ENCODE measurements around the gene ACOX2.

Gene ACOX2

GRCh38 chr3:58526515-58526957 is 10.5 kb downstream of the ACOX2 start:
- H3K4me1 ChIP-seq (ENCODE audit: low read length), result no peaks in the 10 kb centered on the region
- TF ChIP-seq EZH2phosphoT487 (IDR thresholded peaks at IDR 0.05; ENCODE audit: low read depth), result no peak
- no peak for TF ChIP-seq CTCF (IDR thresholded peaks at IDR 0.05; ENCODE audit: low read depth, low read length)
- H3K27me3 ChIP-seq (ENCODE audit: low read depth, low read length), result no peaks in the 10 kb centered on the region
- H3K36me3 ChIP-seq (replicated peaks; ENCODE audit: low read depth, low read length), result no peaks in the 10 kb centered on the region
- no peak overlapping the region for H2AFZ ChIP-seq (ENCODE audit: low read depth, low read length)
- H3K4me3 ChIP-seq (ENCODE audit: low read length), result no peak overlapping the region
- no peaks in the 10 kb centered on the region for H3K9me3 ChIP-seq (ENCODE audit: insufficient read depth, low read length)
- no peak overlapping the region for H3K4me2 ChIP-seq (ENCODE audit: low read length)
- H3K9ac ChIP-seq (ENCODE audit: low read length), result no peak overlapping the region
- no peak overlapping the region for H3K27ac ChIP-seq (ENCODE audit: low read length)
- H3K79me2 ChIP-seq (ENCODE audit: low read length), result no peaks in the 10 kb centered on the region
- H4K20me1 ChIP-seq (ENCODE audit: insufficient read depth, low read length), result no peaks in the 10 kb centered on the region

- H3K36me3 ChIP-seq (replicated peaks; ENCODE audit: low read depth, low read length), result no peaks in the 10 kb centered on the region
- H2AFZ ChIP-seq (ENCODE audit: low read depth, low read length), result no peak overlapping the region
- H3K9ac ChIP-seq (ENCODE audit: low read length), result no peak overlapping the region
- no peak overlapping the region for H3K4me2 ChIP-seq (ENCODE audit: low read length)
- H3K9me3 ChIP-seq (ENCODE audit: insufficient read depth, low read length), result no peaks in the 10 kb centered on the region
- H3K27me3 ChIP-seq (ENCODE audit: low read depth, low read length), result no peaks in the 10 kb centered on the region
- H3K79me2 ChIP-seq (ENCODE audit: low read length), result no peaks in the 10 kb centered on the region
- H3K4me3 ChIP-seq (ENCODE audit: low read length), result no peak overlapping the region
- TF ChIP-seq CTCF (IDR thresholded peaks at IDR 0.05; ENCODE audit: low read depth, low read length), result no peak
- TF ChIP-seq EZH2phosphoT487 (IDR thresholded peaks at IDR 0.05; ENCODE audit: low read depth), result no peak
- peaks cover 6% of the 10 kb centered on the region; the same call in 1 of the 2 replicates for H3K4me1 ChIP-seq (ENCODE audit: low read length)
- H4K20me1 ChIP-seq (ENCODE audit: insufficient read depth, low read length), result no peaks in the 10 kb centered on the region
- no peak overlapping the region for H3K27ac ChIP-seq (ENCODE audit: low read length)
These were observed 12.6 kb downstream of the ACOX2 start for GRCh38 chr3:58524326-58524888.

- Histone ChIP-seq H3K4me2 (ENCODE audit: low read length) (no peak overlapping the region), H3K4me3 (ENCODE audit: low read length) (no peak overlapping the region), H3K4me1 (ENCODE audit: low read length) (peaks cover 6% of the 10 kb centered on the region; the same call in 1 of the 2 replicates), H2AFZ (ENCODE audit: low read depth, low read length) (no peak overlapping the region), H3K27ac (ENCODE audit: low read length) (no peak overlapping the region), H3K27me3 (ENCODE audit: low read depth, low read length) (no peaks in the 10 kb centered on the region), H4K20me1 (ENCODE audit: insufficient read depth, low read length) (no peaks in the 10 kb centered on the region), H3K36me3 (replicated peaks; ENCODE audit: low read depth, low read length) (no peaks in the 10 kb centered on the region), H3K79me2 (ENCODE audit: low read length) (no peaks in the 10 kb centered on the region), H3K9ac (ENCODE audit: low read length) (no peak overlapping the region), H3K9me3 (ENCODE audit: insufficient read depth, low read length) (no peaks in the 10 kb centered on the region)
- TF ChIP-seq EZH2phosphoT487 (IDR thresholded peaks at IDR 0.05; ENCODE audit: low read depth) (no peak), CTCF (IDR thresholded peaks at IDR 0.05; ENCODE audit: low read depth, low read length) (no peak)
These were observed 14.1 kb downstream of the ACOX2 start for GRCh38 chr3:58522759-58523425.

- Histone ChIP-seq H3K79me2 (ENCODE audit: low read length) (no peaks in the 10 kb centered on the region), H3K4me3 (ENCODE audit: low read length) (no peak overlapping the region), H4K20me1 (ENCODE audit: insufficient read depth, low read length) (no peaks in the 10 kb centered on the region), H3K9ac (ENCODE audit: low read length) (no peak overlapping the region), H3K4me1 (ENCODE audit: low read length) (peaks cover 6% of the 10 kb centered on the region; the same call in 1 of the 2 replicates), H3K36me3 (replicated peaks; ENCODE audit: low read depth, low read length) (no peaks in the 10 kb centered on the region), H2AFZ (ENCODE audit: low read depth, low read length) (no peak overlapping the region), H3K9me3 (ENCODE audit: insufficient read depth, low read length) (no peaks in the 10 kb centered on the region), H3K27me3 (ENCODE audit: low read depth, low read length) (no peaks in the 10 kb centered on the region), H3K4me2 (ENCODE audit: low read length) (no peak overlapping the region), H3K27ac (ENCODE audit: low read length) (no peak overlapping the region)
- TF ChIP-seq CTCF (IDR thresholded peaks at IDR 0.05; ENCODE audit: low read depth, low read length) (no peak), EZH2phosphoT487 (IDR thresholded peaks at IDR 0.05; ENCODE audit: low read depth) (no peak)
These were observed 14.9 kb downstream of the ACOX2 start for GRCh38 chr3:58521917-58522631.

Data from OCI-LY3 (cell line).